ENCODE results near the gene GH2.
"Not testable (repeated sequence)": the region's sequence is repeated elsewhere in the genome, so short reads cannot be mapped to it uniquely, and the experiment has no call there.

GH2 gene

DNA sequence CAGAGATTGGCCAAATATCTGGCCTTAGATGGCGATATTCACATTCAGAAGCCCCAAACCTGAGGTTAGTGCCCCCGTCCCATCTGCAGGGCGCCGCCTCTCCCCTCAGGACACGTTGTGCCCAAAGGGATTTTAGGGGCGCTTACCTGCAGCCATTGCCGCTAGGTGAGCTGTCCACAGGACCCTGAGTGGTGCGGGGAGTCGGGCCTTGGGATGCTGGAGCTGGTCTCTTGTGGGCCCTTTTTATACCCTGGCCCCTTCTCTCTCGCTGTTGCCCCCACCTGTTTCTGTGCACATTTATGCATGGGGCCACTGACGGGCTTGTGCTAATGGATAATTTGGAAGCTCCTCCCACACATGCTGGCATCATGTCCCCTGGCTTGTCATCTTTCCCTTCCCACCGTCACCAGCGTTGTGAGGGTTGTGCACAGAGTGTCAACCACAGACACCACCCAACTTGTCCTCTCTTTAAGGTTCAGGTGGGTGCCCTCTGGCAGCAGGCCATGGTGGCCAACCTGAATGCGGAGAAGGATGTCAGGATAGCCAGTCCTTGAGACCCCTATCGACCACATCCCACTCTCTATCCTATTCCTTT is 29.4 kb upstream of the GH2 start, which contains the start of gene CSHL1:
Gene CSHL1 (minus strand): TSS at position 218 of the 595 bp plus-strand sequence. CDS start 62 bp downstream, at position 156.
- DNase-seq (ENCODE audit: low read depth, low spot score), result no peak

DNA sequence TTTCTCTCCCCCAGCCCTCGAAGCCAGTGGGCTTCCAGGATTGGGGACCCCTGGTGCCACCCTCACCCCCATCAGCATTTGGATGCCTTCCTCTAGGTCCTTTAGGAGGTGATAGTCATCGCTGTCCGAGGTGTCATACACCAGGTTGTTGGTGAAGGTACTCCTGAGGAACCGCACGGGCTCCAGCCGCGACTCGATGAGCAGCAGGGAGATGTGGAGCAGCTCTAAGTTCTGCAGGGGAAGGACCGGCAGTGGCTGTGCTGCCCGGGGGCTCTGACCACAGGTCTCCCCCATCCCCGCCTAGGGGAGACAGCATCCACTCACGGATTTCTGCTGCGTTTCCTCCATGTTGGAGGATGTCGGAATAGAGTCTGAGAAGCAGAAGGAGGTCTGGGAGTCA is 28.4 kb upstream of the GH2 start:
- DNase-seq (ENCODE audit: low read depth, low spot score), result no peak

DNA sequence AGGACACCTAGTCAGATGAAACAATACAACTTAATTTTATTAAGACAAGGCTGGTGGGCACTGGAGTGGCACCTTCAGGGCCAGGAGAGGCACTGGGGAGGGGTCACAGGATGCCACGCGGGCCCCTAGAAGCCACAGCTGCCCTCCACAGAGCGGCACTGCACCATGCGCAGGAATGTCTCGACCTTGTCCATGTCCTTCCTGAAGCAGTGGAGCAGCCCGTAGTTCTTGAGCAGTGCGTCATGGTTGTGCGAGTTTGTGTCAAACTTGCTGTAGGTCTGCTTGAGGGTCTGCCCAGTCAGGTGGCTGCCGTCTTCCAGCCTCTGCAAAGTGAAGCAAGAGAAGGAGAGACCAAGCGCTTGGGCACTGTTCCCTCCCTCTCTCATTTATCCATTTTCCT is 27.8 kb upstream of the GH2 start:
- not testable (repeated sequence) for DNase-seq (ENCODE audit: low read depth, low spot score)

DNA sequence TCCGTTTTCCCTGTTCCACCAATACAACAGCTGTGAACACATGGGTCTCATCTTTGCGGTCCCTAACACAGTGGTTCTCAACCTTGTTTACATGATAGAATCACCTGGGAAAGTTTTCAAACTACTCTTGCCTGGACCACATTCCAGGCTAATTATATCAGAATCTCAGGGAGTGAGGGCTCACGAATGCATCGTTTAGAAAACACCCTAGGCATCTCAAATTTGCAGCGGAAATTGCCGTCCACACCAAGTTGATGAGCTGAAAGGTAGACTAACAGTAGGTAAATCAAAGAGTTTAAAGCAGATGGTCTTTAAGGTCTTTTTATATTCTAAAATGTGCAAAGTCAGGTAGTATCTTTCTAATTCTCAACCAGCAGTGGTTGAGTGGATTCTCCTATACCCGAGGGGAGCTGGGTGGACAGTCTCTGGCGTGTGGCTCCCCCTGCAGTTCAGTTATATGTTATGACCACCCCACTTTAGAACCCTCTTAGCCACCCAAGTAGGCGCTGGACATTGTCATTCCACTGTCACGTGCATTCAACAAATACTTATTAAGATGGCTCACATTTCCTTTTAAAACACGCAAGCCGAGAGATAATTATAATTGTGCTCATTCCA is 25.5 kb upstream of the GH2 start:
- not testable (repeated sequence) for DNase-seq (ENCODE audit: low read depth, low spot score)

DNA sequence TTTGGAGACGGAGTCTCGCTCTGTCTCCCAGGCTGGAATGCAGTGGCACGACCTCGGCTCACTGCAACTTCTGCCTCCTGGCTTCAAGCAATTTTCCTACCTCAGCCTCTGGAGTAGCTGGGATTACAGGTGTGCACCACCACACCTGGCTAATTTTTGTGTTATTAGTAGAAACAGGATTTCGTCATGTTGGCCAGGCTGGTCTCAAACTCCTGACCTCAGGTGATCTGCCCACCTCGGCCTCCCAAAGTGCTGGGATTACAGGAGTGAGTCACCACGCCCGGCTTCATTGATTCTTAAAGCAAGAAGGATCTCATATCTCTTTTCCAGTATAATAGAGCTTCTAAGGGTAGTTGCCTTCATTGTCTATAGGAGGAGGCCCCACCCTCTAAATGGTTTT is 23.1 kb upstream of the GH2 start:
- not testable (repeated sequence) for DNase-seq (ENCODE audit: low read depth, low spot score)

DNA sequence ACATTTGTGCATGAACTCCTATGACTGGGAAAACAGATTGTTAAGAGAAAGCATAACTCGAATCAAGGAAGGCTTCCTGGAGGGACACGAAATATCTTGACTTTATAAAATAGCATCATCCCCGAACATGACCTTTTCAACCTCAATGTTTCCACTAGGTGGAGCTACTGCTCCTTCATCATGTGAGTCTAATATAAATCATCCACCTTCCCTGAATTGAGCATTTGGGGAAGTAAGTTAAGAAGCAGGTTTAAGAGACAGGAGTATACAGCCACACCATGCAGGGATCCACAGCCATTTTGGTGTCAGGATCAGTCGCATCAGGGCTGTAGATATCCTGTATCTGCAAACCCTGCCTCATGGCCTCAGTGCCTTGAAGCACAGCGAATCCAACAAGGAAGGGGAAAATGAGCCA is 22.1 kb upstream of the GH2 start:
- DNase-seq (ENCODE audit: low read depth, low spot score), result not testable (repeated sequence)

DNA sequence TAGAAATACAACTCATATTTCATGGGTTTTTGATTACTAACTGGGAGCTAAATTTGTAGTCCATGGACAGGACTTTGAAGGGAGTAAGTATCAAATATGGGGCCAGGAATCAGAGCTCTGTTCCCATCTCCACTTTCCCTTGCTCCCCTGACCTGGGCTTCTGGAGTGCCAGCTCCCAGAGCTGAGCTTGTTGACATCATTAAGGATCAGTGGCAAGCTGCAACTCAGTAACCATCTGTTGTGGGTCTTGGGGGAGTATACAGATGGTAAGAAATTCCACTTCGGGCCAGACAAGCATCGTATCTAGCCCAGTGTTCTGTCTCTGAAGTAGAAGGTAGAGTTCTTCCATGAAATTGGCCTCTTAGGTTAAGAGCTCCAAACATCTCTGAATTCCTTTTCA is 20.2 kb upstream of the GH2 start:
- not testable (repeated sequence) for DNase-seq (ENCODE audit: low read depth, low spot score)

DNA sequence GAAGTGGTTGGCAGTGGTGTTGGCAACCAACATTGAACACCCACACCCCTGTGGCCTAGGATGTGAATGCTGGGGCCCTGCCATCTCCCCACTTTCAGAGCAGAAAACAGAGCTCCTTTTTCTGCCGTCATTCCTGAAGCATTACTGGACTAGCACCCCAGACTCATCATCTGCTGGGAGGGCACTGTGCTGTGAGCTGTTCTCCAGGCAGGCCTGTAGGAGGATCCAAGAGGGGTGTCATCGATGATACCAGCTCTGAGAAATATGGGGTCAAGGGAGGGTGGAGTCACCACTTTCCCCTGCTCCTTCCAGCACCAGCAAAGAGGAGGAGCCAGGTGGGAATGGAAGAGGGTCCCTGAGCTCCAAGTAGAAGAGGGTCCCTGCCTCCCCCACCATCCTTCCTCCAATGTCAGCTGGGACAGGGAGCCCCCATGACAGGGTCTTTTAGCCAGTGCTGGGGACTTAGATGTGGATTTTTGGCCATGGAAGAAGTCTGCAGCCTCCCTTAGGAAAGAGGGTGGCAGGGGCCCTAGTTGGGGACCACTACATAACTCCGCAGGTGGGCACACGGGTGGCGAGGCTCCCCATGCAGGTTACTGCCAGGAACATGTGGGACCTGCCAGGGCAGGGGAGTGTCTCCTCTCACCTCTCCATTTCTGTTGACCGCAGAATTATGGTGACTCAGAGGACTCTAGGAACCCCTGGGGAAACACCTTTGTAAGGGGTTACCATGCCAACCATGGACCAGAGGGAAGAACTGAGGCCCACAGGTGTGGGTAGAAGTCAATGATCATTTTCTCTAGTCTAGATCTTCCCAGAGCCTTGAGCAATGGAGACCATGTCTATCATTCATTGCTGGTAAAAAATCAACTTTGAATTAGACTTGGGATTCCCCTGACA is 17.4 kb upstream of the GH2 start:
- not testable (repeated sequence) for DNase-seq (ENCODE audit: low read depth, low spot score)

DNA sequence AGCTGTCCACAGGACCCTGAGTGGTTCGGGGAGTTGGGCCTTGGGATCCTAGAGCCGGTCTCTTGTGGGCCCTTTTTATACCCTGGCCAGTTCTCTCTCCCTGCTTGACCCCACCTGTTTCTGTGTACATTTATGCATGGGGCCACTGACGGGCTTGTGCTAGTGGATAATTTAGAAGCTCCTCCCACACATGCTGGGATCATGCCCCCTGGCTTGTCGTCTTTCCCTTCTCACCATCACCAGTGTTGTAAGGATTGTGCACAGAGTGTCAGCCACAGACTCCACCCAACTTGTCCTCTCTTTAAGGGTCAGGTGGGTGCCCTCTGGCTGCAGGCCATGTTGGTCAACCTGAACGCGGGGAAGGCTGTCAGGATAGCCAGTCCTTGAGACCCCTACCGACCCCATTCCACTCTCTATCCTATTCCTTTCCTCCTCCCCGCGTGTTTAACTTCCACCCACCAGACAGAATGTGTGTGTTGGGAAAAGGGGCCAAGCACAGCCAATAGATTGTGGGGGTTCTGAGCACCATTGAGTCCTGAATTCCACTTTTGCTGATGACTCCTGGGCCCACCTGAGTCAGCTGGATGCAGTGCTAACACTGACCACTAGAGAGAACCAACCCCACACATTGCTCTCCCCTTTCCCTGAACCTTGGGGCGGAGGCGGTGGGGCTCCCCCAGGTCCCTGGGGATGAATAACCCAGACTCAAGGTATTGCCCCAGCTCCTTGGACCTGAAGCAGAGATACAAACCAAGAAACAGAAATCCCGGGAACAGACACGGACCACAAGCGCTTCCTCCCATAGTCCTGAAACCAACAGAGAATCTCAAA is 15.0 kb upstream of the GH2 start, which contains the start of gene CSH1:
Gene CSH1 (minus strand): TSS at position 51 of the 831 bp plus-strand sequence. CDS start 63 bp downstream, outside the sequence.
- not testable (repeated sequence) for DNase-seq (ENCODE audit: low read depth, low spot score)

DNA sequence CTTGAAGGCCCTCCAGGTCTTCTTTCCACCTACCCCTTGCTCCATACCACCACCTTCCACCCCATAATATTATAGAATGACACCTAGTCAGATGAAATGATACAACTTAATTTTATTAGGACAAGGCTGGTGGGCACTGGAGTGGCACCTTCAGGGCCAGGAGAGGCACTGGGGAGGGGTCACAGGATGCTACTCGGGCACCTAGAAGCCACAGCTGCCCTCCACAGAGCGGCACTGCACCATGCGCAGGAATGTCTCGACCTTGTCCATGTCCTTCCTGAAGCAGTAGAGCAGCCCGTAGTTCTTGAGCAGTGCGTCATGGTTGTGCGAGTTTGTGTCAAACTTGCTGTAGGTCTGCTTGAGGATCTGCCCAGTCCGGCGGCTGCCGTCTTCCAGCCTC is 13.1 kb upstream of the GH2 start:
- not testable (repeated sequence) for DNase-seq (ENCODE audit: low read depth, low spot score)

DNA sequence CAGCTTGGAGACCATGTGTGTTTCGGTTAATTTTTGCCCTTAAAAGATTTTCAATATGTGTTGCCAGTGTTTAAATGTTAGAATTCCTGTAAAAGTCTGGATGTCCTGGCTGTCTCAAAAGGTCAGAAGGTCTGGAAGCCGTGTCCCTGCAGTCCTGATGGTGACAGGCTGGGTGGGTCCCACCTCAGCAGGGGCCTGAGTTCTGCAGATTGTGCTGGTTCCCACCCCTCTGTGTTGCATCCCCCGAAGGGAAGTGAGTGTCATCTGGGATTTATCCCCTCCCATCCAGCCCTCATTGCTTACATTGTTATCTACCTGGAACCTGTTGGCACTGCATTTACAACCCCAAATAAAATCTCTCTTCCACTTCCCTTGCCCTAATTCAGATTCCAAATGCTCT is 12.3 kb upstream of the GH2 start:
- DNase-seq (ENCODE audit: low read depth, low spot score), result not testable (repeated sequence)

DNA sequence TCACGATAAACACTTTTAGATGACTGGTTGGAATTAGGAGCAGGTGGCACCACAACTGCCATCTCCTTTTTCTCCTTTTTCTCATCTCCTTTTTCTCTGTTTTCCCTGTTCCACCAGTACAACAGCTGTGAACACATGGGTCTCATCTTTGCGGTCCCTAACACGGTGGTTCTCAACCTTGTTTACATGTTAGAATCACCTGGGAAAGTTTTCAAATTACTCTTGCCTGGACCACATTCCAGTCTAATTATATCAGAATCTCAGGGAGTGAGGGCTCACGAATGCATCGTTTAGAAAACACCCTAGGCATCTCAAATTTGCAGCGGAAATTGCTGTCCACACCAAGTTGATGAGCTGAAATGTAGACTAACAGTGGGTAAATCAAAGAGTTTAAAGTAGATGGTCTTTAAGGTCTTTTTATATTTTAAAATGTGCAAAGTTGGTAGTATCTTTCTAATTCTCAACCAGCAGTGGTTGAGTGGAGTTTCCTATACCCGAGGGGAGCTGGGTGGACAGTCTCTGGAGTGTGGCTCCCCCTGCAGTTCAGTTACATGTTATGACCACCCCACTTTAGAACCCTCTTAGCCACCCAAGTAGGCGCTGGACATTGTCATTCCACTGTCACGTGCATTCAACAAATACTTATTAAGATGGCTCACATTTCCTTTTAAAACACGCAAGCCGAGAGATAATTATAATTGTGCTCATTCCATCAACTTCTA is 10.7 kb upstream of the GH2 start:
- DNase-seq (ENCODE audit: low read depth, low spot score), result not testable (repeated sequence)

DNA sequence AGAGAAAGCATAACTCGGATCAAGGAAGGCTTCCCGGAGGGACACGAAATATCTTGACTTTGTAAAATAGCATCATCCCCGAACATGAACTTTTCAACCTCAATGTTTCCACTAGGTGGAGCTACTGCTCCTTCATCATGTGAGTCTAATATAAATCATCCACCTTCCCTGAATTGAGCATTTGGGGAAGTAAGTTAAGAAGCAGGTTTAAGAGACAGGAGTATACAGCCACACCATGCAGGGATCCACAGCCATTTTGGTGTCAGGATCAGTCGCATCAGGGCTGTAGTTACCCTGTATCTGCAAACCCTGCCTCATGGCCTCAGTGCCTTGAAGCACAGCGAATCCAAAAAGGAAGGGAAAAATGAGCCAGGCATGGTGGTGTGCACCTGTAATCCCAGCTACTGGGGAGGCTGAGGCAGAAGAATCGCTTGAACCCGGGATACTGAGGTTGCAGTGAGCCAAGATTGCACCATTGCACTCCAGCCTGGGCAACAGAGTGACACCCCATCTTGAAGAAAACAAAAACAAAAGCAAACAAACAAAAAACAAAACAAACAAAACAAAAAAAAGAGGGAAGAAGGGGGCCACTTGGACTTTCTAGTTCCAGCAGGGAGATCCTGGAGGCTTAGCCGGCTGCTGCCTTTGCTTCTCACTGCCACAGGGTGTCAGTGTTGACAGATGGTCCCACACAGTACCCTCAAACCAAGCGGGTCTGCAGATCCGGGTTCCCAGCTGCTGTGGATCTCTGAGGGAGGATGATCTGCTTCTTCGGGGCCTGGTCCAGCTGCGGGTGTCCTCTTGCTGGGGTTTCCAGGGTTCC is 7.5 kb upstream of the GH2 start:
- not testable (repeated sequence) for DNase-seq (ENCODE audit: low read depth, low spot score)

DNA sequence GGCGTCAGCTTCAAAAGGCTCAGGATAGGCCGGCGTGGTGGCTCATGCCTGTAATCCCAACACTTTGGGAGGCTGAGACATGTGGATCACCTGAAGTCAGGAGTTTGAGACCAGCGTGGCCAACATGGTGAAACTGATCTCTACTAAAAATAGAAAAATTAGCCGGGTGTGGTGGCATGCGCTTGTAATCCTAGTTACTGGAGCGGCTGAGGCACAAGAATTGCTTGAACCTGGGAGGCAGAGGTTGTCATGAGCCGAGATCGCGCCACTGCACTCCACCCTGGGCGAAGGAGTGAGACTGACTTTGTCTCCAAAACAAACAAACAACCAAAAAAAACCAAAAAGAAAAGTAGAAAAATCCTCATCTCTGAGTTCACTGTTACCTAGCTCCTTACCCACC is 3.4 kb upstream of the GH2 start:
- not testable (repeated sequence) for DNase-seq (ENCODE audit: low read depth, low spot score)

DNA sequence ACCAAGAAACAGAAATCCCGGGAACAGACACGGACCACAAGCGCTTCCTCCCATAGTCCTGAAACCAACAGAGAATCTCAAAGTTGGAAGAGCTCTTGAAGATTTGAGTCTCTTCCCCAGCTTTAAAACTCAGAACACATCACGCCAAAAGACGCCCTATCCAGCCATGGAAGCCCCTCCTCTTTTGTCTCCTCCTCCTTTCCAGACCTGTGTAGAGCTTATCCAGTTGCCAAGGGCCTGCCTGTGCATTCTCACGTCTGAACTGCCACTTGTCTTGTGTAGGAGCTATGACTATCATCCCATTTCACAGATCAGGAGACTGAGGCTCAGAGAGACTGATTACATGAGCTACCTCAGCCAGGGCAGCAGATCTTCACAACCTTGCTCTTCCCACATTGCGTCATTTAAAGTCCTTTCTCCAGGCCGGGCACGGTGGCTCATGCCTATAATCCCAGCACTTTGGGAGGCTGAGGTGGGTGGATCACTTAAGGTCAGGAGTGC is 932 bp upstream of the GH2 start:
- DNase-seq (ENCODE audit: low read depth, low spot score), result not testable (repeated sequence)

DNA sequence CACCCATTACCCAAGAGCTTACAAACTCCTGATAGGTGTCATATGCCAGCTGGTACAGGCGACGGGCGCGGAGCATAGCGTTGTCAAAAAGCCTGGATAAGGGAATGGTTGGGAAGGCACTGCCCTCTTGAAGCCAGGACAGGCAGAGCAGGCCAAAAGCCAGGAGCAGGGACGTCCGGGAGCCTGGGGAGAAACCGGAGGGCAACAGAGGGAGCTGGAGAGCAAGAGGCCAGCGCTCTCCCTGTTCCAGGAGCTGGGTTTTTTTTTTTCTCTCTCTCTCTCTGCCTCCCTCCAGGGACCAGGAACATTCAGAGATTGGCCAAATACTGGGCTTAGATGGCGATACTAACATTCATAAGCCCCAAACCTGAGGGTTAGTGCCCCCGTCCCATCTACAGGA is 407 bp downstream of the GH2 start:
- DNase-seq (ENCODE audit: low read depth, low spot score), result not testable (repeated sequence)

DNA sequence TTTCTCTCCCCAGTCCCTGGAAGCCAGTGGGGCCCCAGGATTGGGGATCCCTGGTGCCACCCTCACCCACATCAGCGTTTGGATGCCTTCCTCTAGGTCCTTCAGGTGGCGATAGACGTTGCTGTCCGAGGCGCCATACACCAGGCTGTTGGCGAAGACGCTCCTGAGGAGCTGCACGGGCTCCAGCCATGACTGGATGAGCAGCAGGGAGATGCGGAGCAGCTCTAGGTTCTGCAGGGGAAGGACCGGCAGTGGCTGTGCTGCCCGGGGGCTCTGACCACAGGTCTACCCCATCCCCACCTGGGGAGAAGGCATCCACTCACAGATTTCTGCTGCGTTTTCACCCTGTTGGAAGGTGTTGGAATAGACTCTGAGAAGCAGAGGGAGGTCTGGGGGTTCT is 1.0 kb downstream of the GH2 start:
- no peak for DNase-seq (ENCODE audit: low read depth, low spot score)

DNA sequence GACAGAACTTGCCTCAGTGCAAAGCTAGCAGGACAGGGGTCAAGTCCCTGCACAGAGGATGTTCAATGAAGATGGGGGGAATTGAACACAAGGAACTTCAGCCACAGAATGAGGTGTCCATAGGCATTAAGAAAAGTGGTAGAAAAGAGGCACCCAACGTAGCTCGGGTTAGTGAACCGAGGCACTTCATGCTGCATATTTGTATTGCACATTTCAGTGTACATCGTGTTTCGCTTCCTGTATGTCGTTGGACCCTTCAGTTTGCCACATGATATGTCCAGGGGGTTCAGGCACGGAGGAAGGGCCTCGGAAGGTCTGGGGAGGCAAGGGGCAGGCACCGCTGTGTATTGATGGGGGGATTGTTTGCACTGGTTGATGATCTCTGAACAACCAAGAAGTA is 3.3 kb downstream of the GH2 start:
- not testable (repeated sequence) for DNase-seq (ENCODE audit: low read depth, low spot score)

DNA sequence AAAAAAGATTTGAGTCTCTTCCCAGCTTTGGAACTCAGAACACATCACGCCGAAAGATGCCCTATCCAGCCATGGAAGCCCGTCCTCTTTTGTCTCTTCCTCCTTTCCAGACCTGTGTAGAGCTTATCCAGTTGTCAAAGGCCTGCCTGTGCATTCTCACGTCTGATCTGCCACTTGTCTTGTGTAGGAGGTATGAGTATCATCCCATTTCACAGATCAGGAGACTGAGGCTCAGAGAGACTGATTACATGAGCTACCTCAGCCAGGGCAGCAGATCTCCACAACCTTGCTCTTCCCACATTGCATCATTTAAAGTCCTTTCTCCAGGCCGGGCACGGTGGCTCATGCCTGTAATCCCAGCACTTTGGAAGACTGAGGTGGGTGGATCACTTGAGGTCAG is 7.1 kb downstream of the GH2 start:
- DNase-seq (ENCODE audit: low read depth, low spot score), result not testable (repeated sequence)
